Measurements from ENCODE around the gene FAF1.

FAF1 gene

DNA sequence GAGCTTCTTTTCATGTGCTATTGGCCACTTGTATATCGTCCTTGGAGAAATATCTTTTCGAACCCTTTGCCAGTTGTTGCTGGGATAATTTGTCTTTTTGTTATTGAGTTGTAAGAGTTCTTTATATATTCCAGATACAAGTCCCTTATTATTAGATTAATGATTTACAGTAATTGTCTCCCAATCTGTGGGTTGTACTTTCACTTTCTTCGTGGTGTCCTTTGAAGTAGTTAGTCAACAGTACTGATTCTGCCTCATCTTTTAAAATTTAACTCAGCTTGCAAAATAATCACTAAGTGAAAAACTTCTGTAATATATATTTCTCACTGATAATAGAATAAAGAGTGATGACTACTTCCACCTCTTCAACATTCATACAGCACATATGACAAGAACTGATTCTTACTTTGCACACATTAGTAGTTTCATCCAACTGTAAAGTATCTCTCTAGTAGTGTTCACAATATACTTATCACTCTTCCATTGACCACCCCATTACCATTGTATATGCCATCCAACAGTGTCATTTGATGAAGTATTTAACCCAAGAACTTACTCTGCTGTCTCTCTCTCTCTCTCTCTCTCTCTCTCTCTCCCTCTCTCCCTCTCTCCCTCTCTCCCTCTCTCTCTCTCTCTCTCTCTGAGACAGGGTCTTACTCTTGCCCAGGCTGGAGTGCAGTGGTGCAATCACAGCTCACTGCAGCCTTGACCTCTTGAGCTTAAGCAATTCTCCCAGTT, 432.6 kb downstream of the FAF1 start:
- no peak for DNase-seq

DNA sequence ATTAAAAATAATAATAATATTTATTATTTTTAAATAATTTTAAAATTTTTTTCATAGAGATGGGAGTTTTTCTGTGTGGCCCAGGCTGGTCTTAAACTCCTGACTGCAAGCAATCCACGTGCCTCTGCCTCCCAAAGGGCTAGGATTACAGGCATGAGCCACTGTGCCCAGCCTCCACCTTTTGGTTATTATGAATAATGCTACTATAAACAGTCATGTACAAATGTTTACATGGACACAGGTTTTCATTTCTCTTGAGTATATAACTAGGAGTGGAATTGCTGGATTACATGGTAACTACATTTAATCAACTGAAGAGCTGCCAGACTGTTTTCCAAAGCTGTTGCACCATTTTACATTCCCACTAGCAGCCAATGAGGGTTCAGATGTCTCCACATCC, 433.6 kb downstream of the FAF1 start:
- no peak for DNase-seq

DNA sequence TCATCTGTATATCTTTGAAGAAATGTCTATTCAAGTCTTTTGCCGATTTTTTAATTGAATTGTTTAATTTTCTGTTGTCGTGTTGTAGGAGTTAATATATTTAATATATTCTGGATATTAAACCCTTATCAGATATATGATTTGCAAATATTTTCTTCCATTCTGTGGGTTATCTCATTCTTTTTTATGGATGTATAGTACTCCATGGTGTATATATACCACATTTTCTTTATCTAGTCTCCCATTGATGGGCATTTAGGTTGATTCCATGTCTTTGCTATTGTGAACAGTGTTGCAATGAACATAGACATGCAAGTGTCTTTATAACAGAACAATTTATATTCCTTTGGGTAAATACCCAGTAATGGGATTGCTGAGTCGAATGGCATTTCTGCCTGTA, 436.5 kb downstream of the FAF1 start:
- no peak for DNase-seq

DNA sequence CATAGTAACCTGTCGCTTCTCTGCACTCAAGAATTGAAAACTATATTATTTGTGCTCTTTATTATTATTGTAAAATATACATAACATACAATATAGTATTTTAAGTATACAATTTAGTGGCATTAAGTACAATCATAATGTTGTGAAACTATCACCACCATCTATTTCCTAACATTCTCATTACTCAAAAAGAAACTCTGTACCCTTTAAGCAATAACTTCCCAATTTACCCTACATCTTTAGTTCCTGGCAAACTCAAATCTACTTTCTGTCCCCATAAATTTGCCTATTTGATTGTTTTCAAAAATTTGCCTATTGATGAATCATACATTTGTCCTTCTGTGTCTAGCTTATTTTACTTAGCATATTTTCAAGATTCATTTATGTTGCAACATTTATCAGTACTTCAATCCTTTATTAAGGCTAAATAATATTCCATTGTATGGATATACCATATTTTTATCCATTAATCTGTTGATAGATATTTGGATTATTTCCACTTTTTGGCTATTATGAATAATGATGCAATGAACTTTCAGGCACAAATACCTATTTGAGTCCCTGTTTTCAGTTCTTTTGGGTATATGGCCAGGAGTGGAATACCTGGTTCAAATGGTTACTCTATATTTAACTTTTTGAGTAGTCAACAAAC, 437.2 kb downstream of the FAF1 start:
- DNase-seq, result no peak

DNA sequence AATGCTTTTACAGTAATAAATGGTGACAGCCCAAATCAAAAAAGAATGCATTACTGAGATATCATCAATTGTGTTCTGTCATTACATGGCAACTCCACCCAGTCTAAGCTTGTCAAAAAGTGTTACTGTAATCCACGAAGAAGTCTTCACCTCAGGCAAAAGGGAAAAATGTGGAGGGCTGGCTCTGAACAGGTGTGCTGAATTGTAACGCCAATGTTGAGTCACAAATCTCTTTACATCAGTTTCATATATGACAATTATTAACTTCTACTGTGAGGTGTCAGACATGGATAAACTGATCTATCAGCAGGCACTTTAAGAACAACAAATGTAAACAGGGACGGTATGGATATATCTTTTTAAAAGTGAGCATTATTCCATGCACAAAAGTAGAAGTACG, 438.4 kb downstream of the FAF1 start:
- no peak for DNase-seq

DNA sequence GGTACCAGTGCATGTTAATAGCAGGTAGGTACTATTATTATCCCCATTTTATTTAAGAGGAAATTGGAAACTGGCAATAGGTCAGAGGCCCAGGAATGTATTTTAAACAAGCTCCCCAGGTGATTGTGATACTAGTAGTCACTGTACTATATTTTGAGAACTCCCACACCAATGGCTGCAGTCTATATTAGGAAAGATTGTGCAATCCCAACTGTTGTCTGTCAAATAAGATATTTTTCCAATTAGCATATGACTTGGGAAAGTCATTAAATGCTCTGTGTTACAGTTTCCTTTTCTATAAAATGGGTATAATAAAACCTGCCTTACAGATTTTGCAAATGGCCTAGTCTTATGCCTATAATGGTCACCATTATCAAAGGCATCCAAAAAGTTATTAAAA, 442.6 kb downstream of the FAF1 start:
- no peak for DNase-seq

DNA sequence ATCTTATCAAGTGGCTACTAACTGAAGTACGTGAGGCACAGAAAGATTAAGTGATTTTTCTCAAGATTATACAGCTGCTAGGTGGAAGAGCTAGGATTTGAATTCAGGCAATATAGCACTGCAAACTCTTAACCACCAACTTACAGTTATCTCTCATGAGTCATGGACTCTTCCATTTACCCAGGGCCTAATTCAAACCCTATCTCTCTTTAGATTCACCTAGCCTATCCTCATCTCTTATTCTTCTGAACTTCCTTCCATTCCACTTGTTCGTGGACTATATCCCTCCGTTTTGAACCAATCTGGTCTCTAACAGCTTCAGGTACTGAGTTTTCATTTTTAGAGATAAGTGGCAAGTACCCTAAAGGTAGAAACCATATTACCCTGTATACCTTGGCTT, 444.0 kb downstream of the FAF1 start:
- no peak for DNase-seq

DNA sequence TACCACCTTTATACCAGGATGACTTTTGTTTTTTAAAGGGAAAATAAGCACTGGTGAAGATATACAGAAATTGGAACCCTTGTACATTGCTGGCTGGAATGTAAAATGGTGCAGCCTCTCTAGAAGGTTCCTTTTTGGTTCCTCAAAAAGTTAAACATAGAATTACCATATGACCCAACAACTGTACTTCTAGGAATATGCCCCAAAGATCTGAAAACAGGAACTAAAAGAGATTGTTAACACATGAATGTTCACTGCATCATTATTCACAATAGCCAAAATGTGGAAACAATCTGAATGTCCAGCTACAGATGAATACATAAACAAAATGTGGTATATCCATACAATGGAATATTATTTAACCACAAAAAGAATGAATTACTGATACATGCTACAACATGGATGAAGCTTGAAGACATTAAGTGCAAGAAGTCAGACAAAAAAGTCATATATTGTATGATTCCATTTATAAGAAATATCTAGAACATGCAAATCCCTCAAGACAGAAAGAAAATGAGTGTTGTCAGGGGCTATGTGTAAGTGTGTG, 452.0 kb downstream of the FAF1 start:
- no peak for DNase-seq

DNA sequence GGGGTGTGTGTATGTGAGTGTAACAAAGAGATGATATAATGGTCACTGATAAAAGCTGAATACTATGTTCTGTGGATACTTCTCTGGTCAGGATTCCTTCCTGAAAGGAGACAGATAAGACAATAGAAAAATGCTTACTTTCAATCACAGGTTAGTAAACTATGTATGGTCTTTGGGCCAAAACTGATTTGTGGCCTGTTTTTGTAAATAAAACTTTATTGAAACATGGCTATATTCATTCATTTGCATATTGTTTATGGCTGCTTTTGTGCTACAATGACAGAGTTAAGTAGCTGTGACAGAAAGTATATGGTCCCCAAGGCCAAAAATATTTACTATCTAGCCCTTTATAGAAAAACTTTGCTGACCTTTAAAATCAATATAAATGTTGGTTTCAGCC, 454.6 kb downstream of the FAF1 start:
- no peak for DNase-seq

DNA sequence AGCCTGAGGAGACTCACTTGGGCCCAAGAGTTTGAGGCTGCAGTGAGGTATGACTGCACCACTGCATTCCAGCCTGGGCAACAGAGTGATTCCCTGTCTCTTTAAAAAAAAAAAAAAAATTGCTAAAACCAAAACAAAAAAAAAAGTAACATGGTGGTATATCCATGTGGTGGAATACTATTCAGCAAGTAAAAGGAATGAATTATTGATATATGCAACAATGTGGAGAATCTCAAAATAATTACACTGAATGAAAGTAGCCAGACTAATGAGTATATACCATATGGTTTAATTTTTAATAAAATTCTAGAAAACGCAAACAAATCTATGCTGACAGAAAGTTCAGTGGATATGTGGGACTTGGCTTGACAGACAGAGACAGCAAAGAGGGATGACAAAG, 456.6 kb downstream of the FAF1 start:
- no peak for DNase-seq

DNA sequence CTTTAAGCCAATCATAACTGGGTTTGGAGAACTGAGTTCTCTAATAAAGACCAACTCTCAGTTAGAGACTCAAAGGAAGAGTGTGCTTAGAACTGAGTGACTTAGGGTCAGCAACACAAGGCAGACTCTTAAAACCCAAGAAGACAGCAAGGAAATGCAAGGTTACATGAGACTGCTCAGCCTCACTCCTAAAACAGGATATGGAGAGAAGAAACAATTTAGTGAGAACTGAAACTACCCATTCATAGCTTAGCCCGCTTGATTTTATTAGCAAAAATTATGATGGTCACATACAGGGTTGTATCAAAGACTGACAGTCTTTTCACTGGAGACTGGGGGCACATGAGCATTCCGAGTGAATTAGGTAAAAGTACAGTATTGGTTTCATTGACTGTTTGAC, 457.9 kb downstream of the FAF1 start:
- no peak for DNase-seq

DNA sequence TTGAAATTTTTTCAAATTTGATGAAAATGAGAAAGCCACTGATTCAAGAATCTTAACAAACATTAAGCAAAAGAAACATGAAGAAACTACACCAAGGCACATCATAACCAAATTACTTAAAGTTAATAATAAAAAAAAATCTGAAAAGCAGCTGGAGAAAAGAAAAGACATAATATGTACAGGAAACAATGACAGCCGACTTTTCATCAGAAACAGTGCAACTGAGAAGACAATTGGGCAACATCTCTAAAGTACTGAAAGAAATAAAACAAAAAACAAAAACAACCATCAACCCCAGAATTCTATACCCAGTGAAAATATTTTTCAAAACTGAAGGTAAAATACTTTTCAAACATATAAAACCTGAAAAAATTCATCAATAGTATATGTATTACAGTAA, 463.1 kb downstream of the FAF1 start:
- DNase-seq, result no peak

DNA sequence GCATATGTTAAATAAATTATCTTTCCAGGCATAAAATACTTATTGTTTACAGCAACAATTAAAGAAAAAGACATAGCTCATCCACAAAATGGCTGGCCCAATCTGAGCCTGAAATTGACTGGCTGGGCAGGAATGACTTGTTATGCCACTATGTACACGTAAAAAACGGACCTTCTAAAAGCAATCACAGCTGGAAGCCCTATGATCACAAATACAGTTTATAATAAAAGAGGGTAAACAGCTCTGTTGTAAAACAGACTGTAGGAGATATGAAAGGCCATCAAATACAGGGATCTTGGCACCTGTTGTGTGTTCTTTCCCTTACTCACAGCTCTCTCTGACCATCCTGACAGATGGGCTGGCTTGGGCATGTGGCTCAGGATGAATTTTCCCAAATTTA, 466.4 kb downstream of the FAF1 start:
- no peak for DNase-seq

DNA sequence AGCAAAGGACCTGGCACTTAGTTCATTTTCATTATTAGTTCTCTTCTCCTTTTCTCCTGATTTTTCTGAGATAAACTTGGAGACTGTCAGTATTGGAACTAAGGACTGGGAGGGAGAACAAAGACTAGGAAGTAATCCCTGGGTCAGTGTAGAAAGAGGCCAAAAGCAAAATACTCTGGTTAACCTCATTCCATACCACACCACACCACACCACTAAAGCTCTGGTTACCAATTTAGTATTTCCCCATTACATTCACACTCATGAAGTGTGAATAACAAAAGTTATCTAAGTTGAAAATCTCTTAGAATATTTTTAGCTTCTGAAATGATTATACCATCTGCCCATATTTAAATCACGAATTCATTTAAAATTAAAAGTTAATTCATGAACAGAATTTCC, 467.9 kb downstream of the FAF1 start:
- no peak for DNase-seq

DNA sequence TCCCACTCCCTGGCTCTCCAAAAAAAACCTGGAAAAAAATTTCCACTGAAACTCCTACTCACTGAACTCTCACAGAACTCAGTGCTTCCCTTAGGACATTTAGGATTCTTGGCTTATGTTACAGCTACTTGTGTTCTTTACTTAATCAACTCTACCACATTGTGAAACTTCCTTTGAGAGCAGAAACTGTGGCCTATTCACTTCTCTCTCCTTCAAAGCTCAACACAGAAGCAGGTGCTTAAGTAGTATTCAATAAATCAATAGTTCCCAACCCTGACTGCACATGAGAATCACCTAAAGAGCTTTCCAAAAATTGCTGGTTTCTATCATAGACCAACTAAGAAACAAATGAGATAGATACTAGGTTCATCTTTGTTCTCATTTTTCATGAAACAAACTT, 468.9 kb downstream of the FAF1 start:
- no peak for DNase-seq

DNA sequence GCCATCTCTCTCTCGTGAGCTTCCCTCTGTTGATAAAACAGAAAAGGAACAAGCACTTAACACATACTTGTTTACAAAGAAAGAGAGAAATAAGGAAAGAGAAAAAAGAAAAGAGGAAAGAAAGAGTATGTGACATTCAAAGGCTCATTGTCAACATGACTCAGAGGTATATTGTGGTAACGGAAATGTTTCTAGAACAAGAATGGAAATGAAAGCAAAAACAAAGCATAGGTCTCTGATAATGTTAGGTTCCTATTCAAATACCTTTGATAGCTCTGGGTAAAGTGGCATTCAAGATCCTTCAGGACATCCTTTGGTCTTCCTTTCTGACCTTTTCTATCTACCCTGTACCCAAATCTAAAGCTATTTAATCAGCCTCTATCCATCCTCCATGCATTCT, 469.4 kb downstream of the FAF1 start:
- no peak for DNase-seq

DNA sequence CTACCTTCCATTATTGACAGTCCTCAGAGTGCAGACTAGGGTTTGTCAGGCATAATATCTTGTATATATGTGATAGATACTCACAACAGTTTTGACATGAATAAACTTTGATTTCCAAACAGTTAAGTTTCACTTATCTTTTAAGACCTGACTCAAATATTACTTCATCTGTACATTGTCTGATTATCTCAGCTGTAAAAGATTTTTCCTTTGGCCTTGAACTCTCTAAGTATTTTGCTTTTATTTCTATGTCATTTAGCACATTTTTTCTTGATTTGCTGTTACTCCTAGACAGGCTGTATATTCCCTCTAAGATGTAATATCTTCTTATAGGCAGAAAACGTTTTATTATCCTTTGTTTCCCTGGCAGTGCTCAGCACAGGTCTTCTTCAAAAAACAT, 471.2 kb downstream of the FAF1 start:
- no peak for DNase-seq

DNA sequence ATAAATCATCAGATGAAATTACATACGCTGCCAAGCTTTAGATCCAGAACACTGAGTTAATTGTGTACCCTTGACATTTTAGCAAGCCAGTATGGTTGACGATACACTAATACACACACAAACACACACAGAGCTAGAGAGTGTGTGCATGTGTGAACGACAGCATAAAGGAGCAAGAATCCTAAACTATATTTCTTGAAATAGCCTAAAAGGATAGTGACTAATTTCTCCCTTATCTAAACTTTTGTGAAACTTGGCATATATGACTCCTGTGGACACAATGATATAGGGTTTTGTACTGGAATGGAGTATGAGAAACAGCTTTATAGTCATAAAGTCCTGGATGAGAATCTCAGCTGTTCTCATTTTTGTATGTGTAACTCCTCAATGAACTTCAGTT, 471.7 kb downstream of the FAF1 start:
- DNase-seq, result no peak

DNA sequence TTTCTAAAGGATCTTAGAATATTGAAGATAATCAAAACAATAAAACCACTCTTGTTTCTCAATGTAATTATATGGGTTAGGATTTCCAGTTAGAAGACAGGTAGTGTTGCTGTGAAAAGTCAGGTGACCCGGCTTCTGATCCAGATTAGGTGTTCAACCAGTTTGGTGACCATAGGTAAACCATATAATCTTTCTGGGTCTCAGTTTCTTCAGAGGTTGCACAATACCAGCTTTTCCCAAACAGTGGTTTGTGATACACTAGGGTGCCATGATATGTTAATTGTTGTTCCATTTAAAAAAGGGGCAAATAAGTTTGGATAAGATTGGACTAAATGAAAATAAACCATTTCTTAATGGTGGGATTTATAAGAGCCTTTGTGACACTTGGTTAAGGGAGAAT, 472.3 kb downstream of the FAF1 start:
- no peak for DNase-seq

DNA sequence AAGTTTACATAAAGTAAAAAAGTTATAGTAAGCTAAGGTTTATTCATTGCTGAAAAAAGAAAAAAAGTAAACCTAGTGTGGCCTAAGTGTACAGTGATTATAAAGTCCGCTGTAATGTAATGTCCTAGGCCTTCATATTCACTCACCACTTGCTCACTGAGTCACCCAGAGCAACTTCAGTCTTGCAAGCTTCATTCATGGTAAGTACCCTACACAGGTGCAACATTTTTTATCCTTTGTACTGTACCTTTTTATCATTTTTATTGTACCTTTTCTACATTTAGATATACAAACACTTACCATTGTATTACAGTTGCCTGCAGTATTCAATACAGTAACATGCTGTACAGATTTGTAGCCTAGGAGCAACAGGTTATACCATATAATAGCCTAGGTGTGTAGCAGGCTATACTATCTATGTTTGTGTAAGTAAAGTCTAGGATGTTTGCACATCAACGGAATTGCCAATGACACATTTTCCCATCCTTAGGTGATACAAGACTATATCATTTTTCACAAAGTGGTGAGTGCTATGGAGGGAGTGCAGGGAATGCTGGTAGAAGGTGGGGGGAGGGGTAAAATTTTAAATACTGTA, 478.8 kb downstream of the FAF1 start:
- no peak for DNase-seq

DNA sequence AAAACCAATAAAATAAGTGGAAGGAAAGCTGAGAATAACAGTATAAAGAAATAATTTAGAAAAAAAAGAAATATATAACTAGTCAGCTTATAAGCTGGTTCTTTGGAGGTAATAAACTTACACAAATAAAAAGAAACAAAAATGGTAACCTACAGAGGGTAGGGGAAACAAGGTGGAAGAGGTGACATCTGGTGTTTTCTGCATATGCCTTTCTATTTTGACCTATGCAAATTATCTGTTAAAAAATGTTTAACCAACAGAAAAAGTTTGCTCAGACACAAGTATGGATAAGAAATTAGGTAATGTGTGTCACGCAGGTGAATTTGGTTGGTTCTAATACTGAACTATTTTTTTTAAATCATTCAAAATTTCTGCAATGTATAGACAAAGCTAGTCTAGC, 483.3 kb downstream of the FAF1 start:
- DNase-seq, result no peak

DNA sequence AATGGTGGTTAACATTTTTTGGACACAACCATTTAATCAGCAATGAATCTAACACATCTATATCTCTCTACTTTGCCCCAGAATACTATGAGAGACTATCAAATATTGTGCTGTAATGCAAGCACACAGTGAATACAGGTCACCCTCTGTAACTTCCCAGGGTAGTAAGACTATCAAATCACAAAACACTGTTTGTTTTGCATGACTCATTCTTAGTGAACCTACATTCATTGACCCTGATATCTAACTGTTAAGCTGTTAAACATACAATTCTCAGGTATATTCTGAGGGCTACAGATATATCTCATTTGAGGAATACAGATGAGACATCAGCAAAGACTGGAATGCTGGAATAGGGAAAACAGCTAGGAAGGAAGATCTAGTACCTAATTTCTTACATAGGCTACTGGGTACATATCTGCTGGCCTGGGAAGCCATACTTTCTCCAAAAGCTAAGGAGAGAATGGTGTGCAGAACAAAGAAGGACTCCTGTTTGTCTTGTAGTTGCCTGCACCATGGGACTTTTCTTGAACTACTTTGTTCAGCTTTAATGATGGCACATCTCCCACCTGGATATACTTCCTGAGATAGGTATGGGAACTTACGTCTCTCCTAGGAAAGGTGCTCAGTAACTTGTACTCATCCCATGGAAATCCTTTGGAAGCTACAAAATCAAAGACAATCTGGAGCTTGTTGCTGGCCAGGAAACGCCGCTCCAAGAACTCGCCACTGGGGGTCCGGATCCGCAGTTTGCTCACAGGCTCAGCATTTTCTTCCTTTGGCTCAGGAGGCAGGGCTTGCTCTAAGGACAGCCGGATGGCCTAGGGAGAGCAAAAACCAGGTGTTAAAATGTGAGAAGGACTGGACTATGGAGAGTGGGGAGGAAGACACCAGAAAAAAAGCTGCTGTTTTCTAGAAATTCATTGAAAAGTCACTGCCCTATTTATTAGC, 484.9 kb downstream of the FAF1 start:
- DNase-seq, result no peak

DNA sequence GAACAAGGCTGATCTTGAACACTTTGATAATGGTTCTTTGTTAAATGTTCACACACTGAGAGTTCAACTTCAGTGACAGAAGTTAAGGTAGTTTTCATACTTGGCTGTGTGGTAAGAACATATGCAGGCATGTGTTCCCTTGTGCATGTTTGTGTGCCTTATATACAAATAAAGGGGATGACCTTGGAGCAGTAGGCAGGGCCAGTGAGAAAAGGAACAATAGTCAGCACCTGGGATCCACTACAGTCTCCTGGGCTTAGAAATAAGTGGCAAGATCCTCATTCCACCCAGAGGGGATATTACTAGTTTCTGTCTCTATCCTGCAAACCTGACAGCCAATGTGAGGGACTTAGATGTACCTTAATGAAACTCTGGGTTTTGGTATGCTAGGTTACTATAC, 486.6 kb downstream of the FAF1 start:
- no peak for DNase-seq
